T47D (cell line): ENCODE data around the gene SERPINB5.

Experiments
- DNase-seq, 2 experiments: peaks; one replicate each; pipeline versions ENCODE4 v3.0.0 to v3.0.0-alpha.2; 2011 to 2012; ENCODE audit warnings: low read depth in 1 of 2, low spot score in 1 of 2
- JUND ChIP-seq: IDR thresholded peaks from 2 replicates; pipeline ENCODE4 v1.6.1; 2012; ENCODE audit warnings: low read depth
- in situ Hi-C: cut with HindIII; loops from 2 replicates; pipeline ENCODE4 v1.10.0; 2016; ENCODE audit warnings: low sequenced_read_pairs, low pct_unique_long_range_greater_than_20kb

Gene SERPINB5

GRCh38 chr18:63476668-63477067 lies at the start of gene SERPINB5:
SERPINB5 (plus strand) TSS chr18:63476958; CDS start chr18:63484429, 7,471 bp downstream.
- DNase-seq = peak; percentile 13 to 74
- in situ Hi-C loops = no loop called here
- TF ChIP-seq JUND = no peak

- in situ Hi-C loops = no loop called here
- peak in 1 of 2 experiments; percentile 54 for DNase-seq
- no peak for TF ChIP-seq JUND
Observed at GRCh38 chr18:63427558-63427957, 49.2 kb upstream of the SERPINB5 start.

GRCh38 chr18:63430526-63430925 lies 46.2 kb upstream of the SERPINB5 start:
- in situ Hi-C loops = no loop called here
- TF ChIP-seq JUND = no peak
- DNase-seq = no peak

GRCh38 chr18:63431180-63431579 lies 45.6 kb upstream of the SERPINB5 start:
- no peak for DNase-seq
- in situ Hi-C loops = no loop called here
- TF ChIP-seq JUND = no peak

GRCh38 chr18:63433334-63433866 lies 43.4 kb upstream of the SERPINB5 start:
- DNase-seq = no peak
- in situ Hi-C loops = no loop called here
- no peak for TF ChIP-seq JUND

- DNase-seq = no peak
- TF ChIP-seq JUND = no peak
- in situ Hi-C loops = no loop called here
Observed at GRCh38 chr18:63438181-63438580, 38.6 kb upstream of the SERPINB5 start.

GRCh38 chr18:63439334-63439733 lies 37.4 kb upstream of the SERPINB5 start:
- peak; percentile 24 to 57 for DNase-seq
- TF ChIP-seq JUND = no peak
- in situ Hi-C loops = no loop called here

- in situ Hi-C loops = no loop called here
- TF ChIP-seq JUND = no peak
- DNase-seq = no peak
Observed at GRCh38 chr18:63440219-63440618, 36.5 kb upstream of the SERPINB5 start.

- TF ChIP-seq JUND = no peak
- DNase-seq = no peak
- in situ Hi-C loops = no loop called here
Observed at GRCh38 chr18:63440881-63441280, 35.9 kb upstream of the SERPINB5 start.

- TF ChIP-seq JUND = no peak
- in situ Hi-C loops = no loop called here
- DNase-seq = no peak
Observed at GRCh38 chr18:63443829-63444228, 32.9 kb upstream of the SERPINB5 start.

GRCh38 chr18:63444580-63444979 lies 32.2 kb upstream of the SERPINB5 start:
- in situ Hi-C loops = no loop called here
- TF ChIP-seq JUND = no peak
- DNase-seq = no peak

- in situ Hi-C loops = no loop called here
- no peak for DNase-seq
- no peak for TF ChIP-seq JUND
Observed at GRCh38 chr18:63445037-63445436, 31.7 kb upstream of the SERPINB5 start.

GRCh38 chr18:63446266-63446665 lies 30.5 kb upstream of the SERPINB5 start:
- in situ Hi-C loops = no loop called here
- no peak for DNase-seq
- TF ChIP-seq JUND = no peak

GRCh38 chr18:63447066-63447465 lies 29.7 kb upstream of the SERPINB5 start:
- in situ Hi-C loops = no loop called here
- TF ChIP-seq JUND = no peak
- DNase-seq = no peak
